Mesenchymal stem cell (in vitro differentiated cells and primary cell): ENCODE measurements around the gene KRT83.
"Not testable (repeated sequence)": the region's sequence is repeated elsewhere in the genome, so short reads cannot be mapped to it uniquely, and the experiment has no call there.

Experiments
- DNase-seq: peaks from one replicate; pipeline ENCODE4 v3.0.0-alpha.2; 2013
- H2AFZ ChIP-seq: one replicate; pipeline ENCODE4 v1.6.1; 2013; ENCODE audit warnings: low read depth, mild to moderate bottlenecking, control low read depth, inconsistent platforms, low read length, moderate library complexity
- H2AK5ac ChIP-seq: 2 replicates; pipeline ENCODE4 v1.6.1; 2013; ENCODE audit warnings: low read length, moderate library complexity, mild to moderate bottlenecking, inconsistent platforms; ENCODE audit not compliant: severe bottlenecking
- H2BK120ac ChIP-seq: one replicate; pipeline ENCODE4 v1.6.1; 2013; ENCODE audit warnings: low read depth, mild to moderate bottlenecking, inconsistent platforms, low read length, moderate library complexity
- H2BK12ac ChIP-seq, 2 experiments: one replicate each; pipeline ENCODE4 v1.6.1; 2013; ENCODE audit warnings: inconsistent platforms in 2 of 2, low read length in 2 of 2, mild to moderate bottlenecking in 2 of 2, moderate library complexity in 2 of 2, control low read depth in 1 of 2
- H2BK15ac ChIP-seq: one replicate; pipeline ENCODE4 v1.6.1; 2013; ENCODE audit warnings: mild to moderate bottlenecking, low read depth, inconsistent platforms; ENCODE audit not compliant: poor library complexity, severe bottlenecking
- H2BK5ac ChIP-seq: 2 replicates; pipeline ENCODE4 v1.6.1; 2013; ENCODE audit warnings: low read depth, mild to moderate bottlenecking, low read length, control low read depth, inconsistent platforms; ENCODE audit not compliant: poor library complexity, severe bottlenecking
- H3K14ac ChIP-seq, 2 experiments: one replicate each; pipeline ENCODE4 v1.6.1; 2013; ENCODE audit warnings: inconsistent platforms in 2 of 2, low read length in 2 of 2, control low read depth in 1 of 2, mild to moderate bottlenecking in 1 of 2, moderate library complexity in 1 of 2
- H3K18ac ChIP-seq, 2 experiments: one replicate each; pipeline ENCODE4 v1.6.1; 2013; ENCODE audit warnings: inconsistent platforms in 2 of 2, low read length in 2 of 2, control low read depth in 1 of 2, low read depth in 1 of 2, mild to moderate bottlenecking in 1 of 2
- H3K23ac ChIP-seq, 2 experiments: one replicate each; pipeline ENCODE4 v1.6.1; 2013; ENCODE audit warnings: inconsistent platforms in 2 of 2, low read length in 2 of 2, mild to moderate bottlenecking in 2 of 2, moderate library complexity in 2 of 2, control low read depth in 1 of 2
- H3K27ac ChIP-seq: 2 replicates; pipeline ENCODE4 v1.5.1; 2013; ENCODE audit warnings: mild to moderate bottlenecking, moderate library complexity, low read length, control low read depth, inconsistent platforms; ENCODE audit not compliant: poor library complexity, severe bottlenecking
- H3K27me3 ChIP-seq, 2 experiments: 2 replicates each; pipeline versions ENCODE4 v1.6.1 to v1.7.0; 2013; ENCODE audit warnings: low read length in 2 of 2, mild to moderate bottlenecking in 2 of 2, moderate library complexity in 2 of 2, control low read depth in 1 of 2, inconsistent platforms in 1 of 2; ENCODE audit not compliant: control insufficient read depth in 1 of 2, insufficient read depth in 1 of 2
- H3K36me3 ChIP-seq, 2 experiments: 2 replicates each; pipeline versions ENCODE4 v1.6.1 to v1.7.0; 2013; ENCODE audit warnings: low read length in 2 of 2, control low read depth in 1 of 2, inconsistent platforms in 1 of 2, low read depth in 1 of 2, mild to moderate bottlenecking in 1 of 2; ENCODE audit not compliant: insufficient read depth in 2 of 2, control insufficient read depth in 1 of 2
- H3K4ac ChIP-seq, 2 experiments: one replicate each; pipeline ENCODE4 v1.6.1; 2013; ENCODE audit warnings: inconsistent platforms in 2 of 2, low read length in 2 of 2, mild to moderate bottlenecking in 2 of 2, moderate library complexity in 2 of 2, control low read depth in 1 of 2, low read depth in 1 of 2
- H3K4me1 ChIP-seq: 2 replicates; pipeline ENCODE4 v1.6.1; 2013; ENCODE audit warnings: low read depth, low read length, control low read depth; ENCODE audit not compliant: control insufficient read depth, insufficient read depth
- H3K4me2 ChIP-seq: 2 replicates; pipeline ENCODE4 v1.6.1; 2013; ENCODE audit warnings: low read length, mild to moderate bottlenecking, inconsistent platforms; ENCODE audit not compliant: poor library complexity, severe bottlenecking
- H3K4me3 ChIP-seq, 2 experiments: 2 replicates each; pipeline versions ENCODE4 v1.5.1 to v1.7.0; 2013; ENCODE audit warnings: low read length in 2 of 2, mild to moderate bottlenecking in 2 of 2, control low read depth in 1 of 2, low read depth in 1 of 2; ENCODE audit not compliant: insufficient read depth in 1 of 2
- H3K79me1 ChIP-seq: replicated peaks from 2 replicates; pipeline ENCODE4 v1.6.1; 2013; ENCODE audit warnings: mild to moderate bottlenecking, control low read depth, low read length, inconsistent platforms; ENCODE audit not compliant: poor library complexity, severe bottlenecking
- H3K9ac ChIP-seq: 2 replicates; pipeline ENCODE4 v1.7.0; 2013; ENCODE audit warnings: mild to moderate bottlenecking, low read length, moderate library complexity
- H3K9me3 ChIP-seq: 2 replicates; pipeline ENCODE4 v1.7.0; 2013; ENCODE audit warnings: mild to moderate bottlenecking, low read length; ENCODE audit not compliant: control insufficient read depth
- H4K8ac ChIP-seq: one replicate; pipeline ENCODE4 v1.6.1; 2013; ENCODE audit warnings: inconsistent platforms, mild to moderate bottlenecking, low read length, moderate library complexity
- H4K91ac ChIP-seq: one replicate; pipeline ENCODE4 v1.6.1; 2013; ENCODE audit warnings: mild to moderate bottlenecking, low read length, inconsistent platforms
- WGBS: methylation state at CpG from one replicate; pipeline ENCODE4 v1.1.7; 2013; ENCODE audit warnings: mixed read lengths; 5-methylcytosine and 5-hydroxymethylcytosine counted together

The KRT83 gene

GRCh38 chr12:52345041-52345440 is 23.8 kb upstream of the KRT83 start:
- H4K91ac ChIP-seq, H4K8ac ChIP-seq, H3K4ac ChIP-seq, H2AFZ ChIP-seq, H3K4me1 ChIP-seq, H3K9me3 ChIP-seq, H3K79me1 ChIP-seq, H3K18ac ChIP-seq, H3K9ac ChIP-seq, H2BK12ac ChIP-seq, H3K4me3 ChIP-seq, H3K14ac ChIP-seq, H3K4me2 ChIP-seq, H2AK5ac ChIP-seq, H2BK120ac ChIP-seq, DNase-seq, H3K23ac ChIP-seq, H3K36me3 ChIP-seq, H3K27ac ChIP-seq, H2BK5ac ChIP-seq, H2BK15ac ChIP-seq: not testable (repeated sequence)
- WGBS, result 82% methylated on average over 8 of the region's 8 CpGs
- peaks cover 58 to 94% of the 10 kb centered on the region in 2 experiments for H3K27me3 ChIP-seq

GRCh38 chr12:52344111-52344510 is 22.9 kb upstream of the KRT83 start:
- peak overlapping the region; percentile 70 for H4K91ac ChIP-seq
- H3K18ac ChIP-seq, result no peak overlapping the region
- H2BK120ac ChIP-seq, result no peak overlapping the region
- H3K27ac ChIP-seq, result no peak overlapping the region
- H3K14ac ChIP-seq, result no peak overlapping the region
- no peak overlapping the region for H2AK5ac ChIP-seq
- no peak overlapping the region for H2BK12ac ChIP-seq
- no peak overlapping the region for H4K8ac ChIP-seq
- no peak overlapping the region for H3K4ac ChIP-seq
- no peak overlapping the region for H2AFZ ChIP-seq
- no peaks in the 10 kb centered on the region for H3K36me3 ChIP-seq
- no peak overlapping the region for H3K4me2 ChIP-seq
- DNase-seq, result no peak
- peaks cover 64 to 95% of the 10 kb centered on the region in 2 experiments for H3K27me3 ChIP-seq
- no peaks in the 10 kb centered on the region for H3K4me1 ChIP-seq
- no peak overlapping the region for H3K9ac ChIP-seq
- H2BK5ac ChIP-seq, result no peak overlapping the region
- no peaks in the 10 kb centered on the region for H3K79me1 ChIP-seq
- no peak overlapping the region for H3K23ac ChIP-seq
- peaks cover 7% of the 10 kb centered on the region for H3K9me3 ChIP-seq
- H2BK15ac ChIP-seq, result no peak overlapping the region
- whole genome bisulfite sequencing, result 88% methylated on average over 12 of the region's 12 CpGs
- no peak overlapping the region for H3K4me3 ChIP-seq

GRCh38 chr12:52343550-52343949 is 22.4 kb upstream of the KRT83 start:
- Histone ChIP-seq H4K91ac (no peak overlapping the region), H3K27me3 (peaks cover 67 to 97% of the 10 kb centered on the region in 2 experiments), H2BK12ac (no peak overlapping the region), H2AFZ (no peak overlapping the region), H3K79me1 (no peaks in the 10 kb centered on the region), H3K27ac (no peak overlapping the region), H2BK5ac (no peak overlapping the region), H3K14ac (no peak overlapping the region), H3K9me3 (peaks cover 7% of the 10 kb centered on the region), H4K8ac (no peak overlapping the region), H3K18ac (no peak overlapping the region), H3K36me3 (no peaks in the 10 kb centered on the region), H2BK120ac (no peak overlapping the region), H3K4ac (no peak overlapping the region), H2AK5ac (no peak overlapping the region), H3K4me2 (no peak overlapping the region), H3K4me1 (no peaks in the 10 kb centered on the region), H2BK15ac (no peak overlapping the region), H3K23ac (no peak overlapping the region), H3K4me3 (no peak overlapping the region), H3K9ac (no peak overlapping the region)
- 75% methylated on average over 2 of the region's 2 CpGs for WGBS
- no peak for DNase-seq

- no peak for DNase-seq
- Histone ChIP-seq H2BK15ac (no peak overlapping the region), H2BK5ac (no peak overlapping the region), H2BK120ac (no peak overlapping the region), H4K91ac (no peak overlapping the region), H2AK5ac (no peak overlapping the region), H3K14ac (no peak overlapping the region), H3K4ac (no peak overlapping the region), H3K27me3 (peaks cover 67 to 94% of the 10 kb centered on the region in 2 experiments), H3K4me3 (no peak overlapping the region), H3K79me1 (no peaks in the 10 kb centered on the region), H3K18ac (no peak overlapping the region), H2BK12ac (no peak overlapping the region), H4K8ac (no peak overlapping the region), H3K23ac (no peak overlapping the region), H3K4me2 (no peak overlapping the region), H3K4me1 (no peaks in the 10 kb centered on the region), H3K27ac (no peak overlapping the region), H3K9ac (no peak overlapping the region), H3K9me3 (peaks cover 7% of the 10 kb centered on the region), H3K36me3 (no peaks in the 10 kb centered on the region), H2AFZ (no peak overlapping the region)
- 65% methylated on average over 2 of the region's 2 CpGs for WGBS
These were observed 21.7 kb upstream of the KRT83 start for GRCh38 chr12:52342781-52343490.
